CD4-positive, alpha-beta T cell (primary cell): ENCODE measurements around the gene ZFYVE19. TPM values are rescaled to one million over a fixed set of nuclear protein-coding genes. Genes with fewer than 3 reads are reported as not detected.
A peak's percentile ranks its signal among the peaks of the same experiment; 100 is the strongest.

Source experiments
- ATAC-seq: fragments of 200-7000 bp; cut with Tn5 transposase; one replicate; pipeline ENCODE4 v1.10.0; 2022; ENCODE audit warnings: mild to moderate bottlenecking; ENCODE audit not compliant: poor library complexity
- CTCF ChIA-PET: fragments of 350-600 bp; sonication (Branson Sonifier 250); formaldehyde crosslinking; loops from one replicate; lab custom pipeline; 2021; ENCODE audit warnings: antibody characterized with exemption, inconsistent platforms; lab: Charles Lee
- POLR2A ChIA-PET: fragments of 350-600 bp; sonication (Branson Sonifier 250); formaldehyde crosslinking; loops from one replicate; lab custom pipeline; 2021; ENCODE audit warnings: antibody characterized with exemption, inconsistent platforms; lab: Charles Lee
- DNase-seq, 14 experiments: peaks; one replicate each; pipeline ENCODE4 v3.0.0-alpha.2; 2013 to 2020; ENCODE audit warnings: mixed read lengths in 2 of 14
- H3K27ac ChIP-seq, 2 donors: one replicate each; pipeline versions ENCODE4 v1.5.1 to v1.7.0; 2013; ENCODE audit warnings: low read length in 2 of 2, low read depth in 1 of 2, mild to moderate bottlenecking in 1 of 2
- H3K27me3 ChIP-seq, 2 experiments: 1 replicate in 1 of 2; 2 replicates in 1 of 2; pipeline versions ENCODE4 v1.6.1 to v1.7.0; 2013; ENCODE audit warnings: low read length in 2 of 2, control low read depth in 1 of 2, mild to moderate bottlenecking in 1 of 2, moderate library complexity in 1 of 2; ENCODE audit not compliant: insufficient read depth in 2 of 2, control insufficient read depth in 1 of 2
- H3K36me3 ChIP-seq: one replicate; pipeline ENCODE4 v1.6.1; 2013; ENCODE audit warnings: low read length, control low read depth; ENCODE audit not compliant: insufficient read depth
- H3K4me1 ChIP-seq: one replicate; pipeline ENCODE4 v1.6.1; 2013; ENCODE audit warnings: low read length, control low read depth; ENCODE audit not compliant: insufficient read depth
- H3K4me3 ChIP-seq: one replicate; pipeline ENCODE4 v1.5.1; 2013; ENCODE audit warnings: mild to moderate bottlenecking, low read length, moderate library complexity
- H3K9me3 ChIP-seq, 2 experiments: 1 replicate in 1 of 2; 2 replicates in 1 of 2; pipeline versions ENCODE4 v1.6.1 to v1.7.0; 2013; ENCODE audit warnings: low read length in 2 of 2, mild to moderate bottlenecking in 2 of 2, control low read depth in 1 of 2, moderate library complexity in 1 of 2; ENCODE audit not compliant: control insufficient read depth in 1 of 2, insufficient read depth in 1 of 2
- H3K27ac Mint-ChIP-seq: one replicate; pipeline ENCODE4 v1.8.0; 2020; ENCODE audit warnings: mixed read lengths
- H3K27me3 Mint-ChIP-seq: one replicate; pipeline ENCODE4 v1.8.0; 2021; ENCODE audit warnings: mixed read lengths
- H3K36me3 Mint-ChIP-seq: one replicate; pipeline ENCODE4 v1.8.0; 2021; ENCODE audit warnings: low read depth, mixed read lengths
- H3K4me1 Mint-ChIP-seq: one replicate; pipeline ENCODE4 v1.8.0; 2021; ENCODE audit warnings: low read depth, mixed read lengths
- H3K4me3 Mint-ChIP-seq: one replicate; pipeline ENCODE4 v1.8.0; 2020; ENCODE audit warnings: mild to moderate bottlenecking, mixed read lengths
- H3K9me3 Mint-ChIP-seq: one replicate; pipeline ENCODE4 v1.8.0; 2020; ENCODE audit warnings: mixed read lengths
- CTCF ChIP-seq: fragments of 200-600 bp; IDR thresholded peaks from one replicate; pipeline ENCODE4 v1.8.0; 2022; ENCODE audit warnings: antibody characterized with exemption, mild to moderate bottlenecking
- intact Hi-C, 2 experiments: fragments of 100-400 bp; cut with DNase I in 1 of 2; cut with micrococcal nuclease in 1 of 2; formaldehyde crosslinking; loops; one replicate each; pipeline versions ENCODE4 v1.15.1 to v1.9.0; 2023 to 2025; cut with DNase I, micrococcal nuclease
- total RNA-seq, 174 experiments: library from RNA in 2 of 174; stranded (reverse) in 2 of 174; gene quantifications; one replicate each; pipeline ENCODE4 v1.2.3 and lab custom pipeline; 2021 to 2026

The ZFYVE19 gene
- total RNA-seq, 2 experiments from 2014 or later = 12.0 to 13.0 TPM

DNA sequence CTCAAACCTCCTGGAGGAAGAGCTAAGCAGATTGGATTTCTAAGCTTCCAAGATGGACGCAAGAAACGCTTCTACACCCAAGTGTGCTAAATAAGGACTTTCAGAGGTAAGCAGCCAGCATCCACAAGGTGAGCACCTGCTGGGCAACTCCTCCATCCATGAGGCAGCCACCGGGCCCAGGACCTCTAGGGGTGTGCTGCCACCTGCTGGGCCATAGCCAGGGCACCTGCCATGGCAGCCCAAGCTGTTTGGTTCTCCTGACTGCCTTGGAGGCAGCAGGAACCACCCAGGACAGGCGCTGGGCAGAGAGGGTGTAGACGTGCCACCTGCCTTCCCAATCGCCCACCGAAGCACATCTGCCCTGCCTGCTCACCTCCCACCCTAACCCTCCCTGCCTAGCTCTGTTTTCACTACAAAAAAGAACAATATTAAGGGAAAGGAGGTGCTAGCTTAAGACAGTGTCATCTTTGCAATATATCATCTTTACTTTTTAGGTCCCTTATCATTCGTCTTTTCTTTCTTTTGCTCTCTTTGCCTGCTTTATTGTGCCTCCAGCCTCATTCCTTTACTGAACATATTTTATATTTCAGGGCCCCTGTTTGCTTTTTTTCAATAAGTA, 24.2 kb upstream of the ZFYVE19 start:
- H3K4me3 Mint-ChIP-seq = no peak overlapping the region
- no peaks in the 10 kb centered on the region for H3K27me3 Mint-ChIP-seq
- intact Hi-C loops = loop anchor here (1.0 to 5.0 kb wide), 7 partner anchors 35 to 264 kb away; no protein-coding TSS in a partner anchor
- peaks cover 10% of the 10 kb centered on the region for H3K4me1 ChIP-seq
- ChIA-PET CTCF (interaction anchor here (0.6 to 2.2 kb wide), 27 partner anchors 10 to 228 kb away, joined by 3 to 19 read pairs (median 5); partner anchors contain the start of genes C15orf62, GCHFR, RAD51 and VPS18), POLR2A (interaction anchor here (1.0 to 1.8 kb wide), 5 partner anchors 19 to 501 kb away, joined by 3 to 8 read pairs (median 5); partner anchors contain the start of genes GCHFR and RAD51)
- H3K27ac Mint-ChIP-seq = peak overlapping the region; percentile 1
- no peaks in the 10 kb centered on the region for H3K9me3 Mint-ChIP-seq
- H3K4me1 Mint-ChIP-seq = peaks cover 32% of the 10 kb centered on the region
- ATAC-seq = peak; percentile 94
- no peaks in the 10 kb centered on the region for H3K27me3 ChIP-seq
- peak; percentile 70 to 88 (median 78) for DNase-seq
- TF ChIP-seq CTCF = peak; percentile 82
- no peaks in the 10 kb centered on the region for H3K9me3 ChIP-seq
- H3K27ac ChIP-seq = no peak overlapping the region
- H3K36me3 Mint-ChIP-seq = peaks cover 23% of the 10 kb centered on the region
- no peak overlapping the region for H3K4me3 ChIP-seq
- peaks cover 27% of the 10 kb centered on the region for H3K36me3 ChIP-seq

DNA sequence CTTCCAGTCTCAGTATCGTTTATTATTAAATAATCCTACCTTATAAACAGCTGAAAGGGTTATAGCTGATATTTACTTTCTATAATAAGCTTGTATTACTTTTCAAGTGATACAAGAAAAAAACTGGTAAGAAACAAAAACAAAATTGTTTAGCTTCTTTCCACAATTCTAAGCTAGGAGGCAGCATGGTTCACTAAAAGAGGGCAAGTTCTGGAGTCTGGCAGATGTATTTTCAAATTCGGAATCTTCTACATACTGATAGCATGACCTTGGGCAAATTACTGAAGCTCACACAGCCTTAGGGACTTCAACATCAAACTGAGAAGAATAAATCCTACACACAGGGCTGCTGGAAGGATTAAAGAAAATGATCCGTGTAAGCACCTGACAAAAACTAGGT, 21.7 kb upstream of the ZFYVE19 start:
- no peak overlapping the region for H3K4me3 ChIP-seq
- peaks cover 25% of the 10 kb centered on the region for H3K4me1 ChIP-seq
- peaks cover 9% of the 10 kb centered on the region for H3K36me3 Mint-ChIP-seq
- H3K9me3 Mint-ChIP-seq = no peaks in the 10 kb centered on the region
- ATAC-seq = no peak
- no peak overlapping the region for H3K27ac ChIP-seq
- H3K27ac Mint-ChIP-seq = no peak overlapping the region
- TF ChIP-seq CTCF = no peak
- ChIA-PET CTCF (interaction anchor here (1.7 kb wide), 1 partner anchor 84 kb away, joined by 3 read pairs; no protein-coding TSS in a partner anchor), POLR2A (interaction anchor here (0.6 kb wide), 1 partner anchor 153 kb away, joined by 3 read pairs; no protein-coding TSS in a partner anchor)
- peaks cover 4% of the 10 kb centered on the region for H3K36me3 ChIP-seq
- H3K27me3 Mint-ChIP-seq = no peaks in the 10 kb centered on the region
- no peak overlapping the region for H3K4me3 Mint-ChIP-seq
- peaks cover 36% of the 10 kb centered on the region for H3K4me1 Mint-ChIP-seq
- no peaks in the 10 kb centered on the region for H3K27me3 ChIP-seq
- no peaks in the 10 kb centered on the region for H3K9me3 ChIP-seq
- intact Hi-C loops = no loop called here
- DNase-seq = no peak

- intact Hi-C loops = no loop called here
- Histone ChIP-seq H3K4me1 (peaks cover 25% of the 10 kb centered on the region), H3K27me3 (no peaks in the 10 kb centered on the region), H3K9me3 (no peaks in the 10 kb centered on the region), H3K36me3 (peaks cover 6% of the 10 kb centered on the region), H3K4me3 (no peak overlapping the region), H3K27ac (no peak overlapping the region)
- POLR2A ChIA-PET = no interaction called here
- no peak for ATAC-seq
- Mint-ChIP-seq H3K27ac (no peak overlapping the region), H3K4me1 (peaks cover 36% of the 10 kb centered on the region), H3K27me3 (no peaks in the 10 kb centered on the region), H3K4me3 (no peak overlapping the region), H3K36me3 (peaks cover 6% of the 10 kb centered on the region), H3K9me3 (no peaks in the 10 kb centered on the region)
- DNase-seq = no peak
- TF ChIP-seq CTCF = no peak
- CTCF ChIA-PET = interaction anchor here (1.7 kb wide), 1 partner anchor 84 kb away, joined by 3 read pairs; no protein-coding TSS in a partner anchor
Measured at GRCh38 chr15:40785814-40786213, 21.1 kb upstream of the ZFYVE19 start.
